Stimulated activated CD8-positive, alpha-beta memory T cell treated with anti-CD3 and anti-CD28 coated beads, Interleukin-12 subunit alpha, Interleukin-12 subunit beta, amount 100 ng/mL, for 24 hours (primary cell): ENCODE results near the gene IQCH.

ENCODE experiments used
- DNase-seq: peaks from one replicate; pipeline ENCODE4 v3.0.0-alpha.2; 2020; ENCODE audit errors: extremely low read depth

IQCH gene

GRCh38 chr15:67394873-67395639 is 140.5 kb downstream of the IQCH start:
- no peak for DNase-seq

- DNase-seq = no peak
Measured at GRCh38 chr15:67396114-67396513, 141.5 kb downstream of the IQCH start.

GRCh38 chr15:67397139-67397538 is 142.6 kb downstream of the IQCH start:
- no peak for DNase-seq

- DNase-seq = no peak
Measured at GRCh38 chr15:67399925-67400324, 145.3 kb downstream of the IQCH start.

GRCh38 chr15:67400890-67401289 is 146.3 kb downstream of the IQCH start:
- DNase-seq = no peak

GRCh38 chr15:67401336-67401735 is 146.8 kb downstream of the IQCH start:
- no peak for DNase-seq

- DNase-seq = no peak
Measured at GRCh38 chr15:67403428-67404154, 149.0 kb downstream of the IQCH start.

- DNase-seq = no peak
Measured at GRCh38 chr15:67405208-67406191, 150.9 kb downstream of the IQCH start.

- no peak for DNase-seq
Measured at GRCh38 chr15:67406257-67406861, 151.8 kb downstream of the IQCH start.

- no peak for DNase-seq
Measured at GRCh38 chr15:67407786-67408185, 153.2 kb downstream of the IQCH start.

- DNase-seq = no peak
Measured at GRCh38 chr15:67409175-67409574, 154.6 kb downstream of the IQCH start.

GRCh38 chr15:67411486-67411885 is 156.9 kb downstream of the IQCH start:
- DNase-seq = no peak

GRCh38 chr15:67413770-67414390 is 159.3 kb downstream of the IQCH start:
- DNase-seq = no peak

GRCh38 chr15:67415181-67415580 is 160.6 kb downstream of the IQCH start:
- no peak for DNase-seq

GRCh38 chr15:67416891-67417290 is 162.3 kb downstream of the IQCH start:
- DNase-seq = no peak

GRCh38 chr15:67419705-67420104 is 165.1 kb downstream of the IQCH start:
- DNase-seq = no peak

GRCh38 chr15:67420137-67420536 is 165.6 kb downstream of the IQCH start:
- no peak for DNase-seq

GRCh38 chr15:67421105-67421504 is 166.5 kb downstream of the IQCH start:
- no peak for DNase-seq

- DNase-seq = no peak
Measured at GRCh38 chr15:67422296-67422695, 167.7 kb downstream of the IQCH start.

- no peak for DNase-seq
Measured at GRCh38 chr15:67433495-67434099, 179.0 kb downstream of the IQCH start.
